HepG2 (cell line): Measurements from ENCODE around the gene MAFF. TPM values are rescaled to one million over a fixed set of nuclear protein-coding genes. Genes with fewer than 3 reads are reported as not detected.
A peak's percentile ranks its signal among the peaks of the same experiment; 100 is the strongest.

ENCODE experiments used
- ATAC-seq: fragments of 200-7000 bp; cut with Tn5 transposase; 3 replicates; pipeline ENCODE4 v1.9.1; 2020; ENCODE audit warnings: mild to moderate bottlenecking, moderate library complexity
- BruUV-seq: library from RNA; stranded (reverse); fragments of 400-500 nt; replicated peaks from 2 replicates; lab custom pipeline; 2021; lab: Mats Ljungman, UMichigan
- CTCF ChIA-PET: fragments of 300-600 bp; formaldehyde crosslinking; extraction: SDS; loops from one replicate; lab custom pipeline; 2021; ENCODE audit warnings: low total read pairs, inconsistent platforms, low intra/inter-chr PET ratio; lab: Yijun Ruan, JAX
- POLR2A ChIA-PET: fragments of 350-600 bp; sonication (Branson Sonifier 250); formaldehyde crosslinking; loops from one replicate; lab custom pipeline; 2020; ENCODE audit warnings: antibody characterized with exemption, inconsistent platforms; lab: Yijun Ruan, JAX
- DNase-seq: peaks from one replicate; pipeline ENCODE4 v3.0.0-alpha.2; 2015; ENCODE audit warnings: low spot score
- FAIRE-seq: peaks from 3 replicates; lab custom pipeline; 2011; peaks lifted over from hg19 to GRCh38; lab: Jason Lieb, UNC
- H2AFZ ChIP-seq: one replicate; pipeline ENCODE4 v1.6.1; 2011; ENCODE audit warnings: low read length, inconsistent platforms
- H3K27ac ChIP-seq: fragments of 300-600 bp; 3 replicates; pipeline ENCODE4 v1.8.0; 2011; ENCODE audit warnings: mixed run types, mild to moderate bottlenecking, mixed read lengths, low read length, inconsistent platforms; ENCODE audit not compliant: insufficient read depth; ENCODE audit errors: extremely low read length
- H3K27me3 ChIP-seq, 2 experiments: fragments of 200-600 bp in 1 of 2; 2 replicates in 1 of 2; 3 replicates in 1 of 2; pipeline versions ENCODE4 v1.6.0 to v1.8.0; 2011; ENCODE audit warnings: low read length in 2 of 2, mild to moderate bottlenecking in 2 of 2, moderate library complexity in 2 of 2, inconsistent platforms in 1 of 2; ENCODE audit not compliant: insufficient read depth in 2 of 2, control insufficient read depth in 1 of 2
- H3K36me3 ChIP-seq, 2 experiments: fragments of 200-600 bp in 1 of 2; replicated peaks in 1 of 2; 2 replicates in 1 of 2; 3 replicates in 1 of 2; pipeline versions ENCODE4 v1.5.1 to v1.8.0; 2011; ENCODE audit warnings: low read length in 2 of 2, inconsistent platforms in 1 of 2; ENCODE audit not compliant: insufficient read depth in 2 of 2, control insufficient read depth in 1 of 2
- H3K4me1 ChIP-seq: 2 replicates; pipeline ENCODE4 v1.5.1; 2012; ENCODE audit warnings: low read length, inconsistent platforms; ENCODE audit not compliant: insufficient read depth
- H3K4me2 ChIP-seq: 2 replicates; pipeline ENCODE4 v1.6.0; 2011; ENCODE audit warnings: low read depth, low read length, inconsistent platforms
- H3K4me3 ChIP-seq, 3 experiments: fragments of 200-600 bp in 1 of 3; sonication (generic), shearing (Covaris generic) in 1 of 3; replicated peaks in 1 of 3; 2 replicates each; pipeline ENCODE4 v1.5.1; 2011 to 2016; ENCODE audit warnings: low read length in 3 of 3, inconsistent platforms in 2 of 3, low read depth in 2 of 3, mild to moderate bottlenecking in 2 of 3, control low read depth in 1 of 3, mixed read lengths in 1 of 3; ENCODE audit not compliant: insufficient read depth in 1 of 3
- H3K79me2 ChIP-seq: one replicate; pipeline ENCODE4 v1.6.1; 2011; ENCODE audit warnings: low read length, inconsistent platforms; ENCODE audit not compliant: insufficient read depth
- H3K9ac ChIP-seq: 2 replicates; pipeline ENCODE4 v1.6.0; 2011; ENCODE audit warnings: mild to moderate bottlenecking, low read depth, low read length, inconsistent platforms; ENCODE audit not compliant: insufficient read depth
- H3K9me3 ChIP-seq: 2 replicates; pipeline ENCODE4 v1.5.1; 2012; ENCODE audit warnings: mild to moderate bottlenecking, low read length
- H4K20me1 ChIP-seq: 2 replicates; pipeline ENCODE4 v1.6.0; 2011; ENCODE audit warnings: inconsistent platforms, mild to moderate bottlenecking, low read length, moderate library complexity; ENCODE audit not compliant: insufficient read depth
- IKZF5 ChIP-seq: IDR thresholded peaks from 2 replicates; pipeline ENCODE4 v1.6.1; 2018; ENCODE audit warnings: missing genetic modification reagents, mild to moderate bottlenecking, missing compliant biosample characterization
- LBX2 ChIP-seq: sonication (generic); formaldehyde crosslinking; IDR thresholded peaks from 2 replicates; pipeline ENCODE4 v1.5.0; 2020; ENCODE audit warnings: missing genetic modification reagents, mild to moderate bottlenecking, borderline replicate concordance
- SIX1 ChIP-seq: sonication (generic); formaldehyde crosslinking; IDR thresholded peaks from 2 replicates; pipeline ENCODE4 v1.4.0; 2020; ENCODE audit warnings: missing genetic modification reagents, borderline replicate concordance
- ZC3H4 ChIP-seq: sonication (generic); formaldehyde crosslinking; IDR thresholded peaks from 2 replicates; pipeline ENCODE4 v1.4.0; 2020; ENCODE audit warnings: missing genetic modification reagents, borderline replicate concordance
- ZNF556 ChIP-seq: sonication (generic); formaldehyde crosslinking; IDR thresholded peaks from 2 replicates; pipeline ENCODE4 v1.4.0; 2020; ENCODE audit warnings: mild to moderate bottlenecking, missing genetic modification reagents, borderline replicate concordance
- ZZZ3 ChIP-seq: sonication (generic); formaldehyde crosslinking; IDR thresholded peaks from 2 replicates; pipeline ENCODE4 v1.4.0; 2020; ENCODE audit warnings: missing genetic modification reagents, mild to moderate bottlenecking, borderline replicate concordance
- WGBS: methylation state at CpG from one replicate; pipeline ENCODE4 v1.1.6; 2017; ENCODE audit warnings: low lambda C conversion rate; 5-methylcytosine and 5-hydroxymethylcytosine counted together
- in situ Hi-C: cut with HindIII; loops from 2 replicates; pipeline ENCODE4 v1.10.0; 2017; ENCODE audit warnings: low pct_unique_long_range_greater_than_20kb; ENCODE audit not compliant: extremely low pct_ligation_motif_present
- intact Hi-C: fragments of 100-400 bp; cut with micrococcal nuclease; formaldehyde crosslinking; loops from one replicate; pipeline ENCODE4 v1.10.0; 2022; ENCODE audit not compliant: unreplicated experiment
- polyA plus RNA-seq, 8 experiments: library from polyadenylated mRNA; depleted of rRNA in 3 of 8; stranded (reverse) in 7 of 8; unstranded in 1 of 8; fragments of >200 nt; fragmentation: Illumina TruSeq in 4 of 8; extraction: Trizol in 4 of 8; gene quantifications; 2 replicates each; pipeline versions ENCODE4 v1.2.1 to v1.2.3, GENCODE V29; 2011 to 2016; ENCODE audit warnings: low read depth in 4 of 8, missing spikeins in 1 of 8, mixed read lengths in 1 of 8; ENCODE audit not compliant: insufficient read depth in 1 of 8
- total RNA-seq, 5 experiments: library from RNA; depleted of rRNA; stranded (reverse); fragments of >200 nt; fragmentation: Illumina TruSeq; extraction: Trizol; gene quantifications; 2 replicates each; pipeline ENCODE4 v1.2.3, GENCODE V29; 2016; ENCODE audit warnings: low read depth in 1 of 5
- TF ChIP-seq, protein P1 (sequence below): IDR thresholded peaks from 2 replicates; pipeline ENCODE4 v1.6.1; 2016; ENCODE audit warnings: missing compliant biosample characterization, missing genetic modification reagents, borderline replicate concordance
- TF ChIP-seq, protein P2 (sequence below): sonication (generic); formaldehyde crosslinking; IDR thresholded peaks from 2 replicates; pipeline ENCODE4 v1.4.0; 2020; ENCODE audit warnings: missing genetic modification reagents, borderline replicate concordance

Gene MAFF
- total and polyA plus RNA-seq, 2 of the 13 experiments (the other 11 are each of a cell fraction or from before 2014, with no cell fraction given): 5.4 to 14.3 TPM

DNA sequence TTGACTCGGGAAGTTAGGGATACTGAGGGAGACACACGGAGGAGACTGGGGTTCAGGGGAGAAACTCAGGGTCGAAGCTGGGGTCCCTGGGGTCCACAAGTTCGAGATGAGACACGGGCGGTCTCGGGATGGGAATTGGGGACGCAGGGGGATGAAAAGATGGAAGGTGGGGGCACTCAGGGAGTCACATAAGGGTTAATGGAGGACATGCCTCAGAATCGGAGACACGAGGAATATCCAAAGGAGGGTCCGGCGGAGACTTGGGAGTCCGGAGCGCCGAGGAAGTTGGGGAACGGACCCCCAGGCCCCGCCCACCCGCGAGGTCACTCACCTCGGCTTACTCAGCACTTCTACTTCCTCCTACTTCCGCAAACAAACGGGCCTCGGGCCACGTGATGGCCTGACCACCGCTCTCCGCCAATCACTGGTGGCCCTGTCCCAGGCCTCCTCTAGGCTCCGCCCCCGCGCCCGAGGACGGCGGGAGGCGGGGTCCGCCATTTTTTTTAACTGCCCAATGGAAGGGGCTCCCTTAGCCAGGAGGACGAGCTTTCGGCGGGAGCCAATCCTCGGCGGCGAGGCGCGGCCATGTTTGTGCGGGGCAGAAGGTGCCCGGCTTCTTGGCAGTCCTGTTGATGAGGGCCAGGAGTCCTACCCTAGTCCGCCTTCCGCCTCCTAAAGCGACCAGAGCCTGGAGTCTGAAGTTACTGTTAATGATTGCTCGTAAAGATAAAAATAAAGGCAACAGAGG, 20.2 kb upstream of the MAFF start, which contains the start of gene PLA2G6 (continued):
- TF ChIP-seq LBX2 (CRISPR knock-in tag) (no peak), ZNF556 (no peak), IKZF5 (CRISPR knock-in tag) (0 out of 2 replicates have a peak, but pooled peaks have one; percentile 28)

DNA sequence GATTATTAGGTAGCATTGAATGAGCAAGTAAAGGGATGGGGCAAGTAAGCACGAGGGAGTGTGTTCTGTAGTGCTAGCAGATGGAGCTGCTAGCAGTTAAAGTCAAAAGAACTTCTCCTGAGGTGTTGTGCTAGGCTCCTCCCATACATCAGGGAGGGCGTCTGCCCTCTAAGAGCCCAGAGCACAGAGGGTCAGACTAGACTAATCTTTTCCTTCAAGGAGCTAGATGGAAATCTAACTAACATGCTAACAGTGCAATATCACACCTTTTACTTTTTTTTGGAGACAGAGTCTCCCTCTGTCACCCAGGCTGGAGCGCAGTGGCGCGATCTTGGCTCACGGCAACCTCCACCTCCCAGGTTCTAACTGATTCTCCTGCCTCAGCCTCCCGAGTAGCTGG, 17.0 kb upstream of the MAFF start:
- intact Hi-C loops: no loop called here
- H2AFZ ChIP-seq: no peak overlapping the region
- no peak for DNase-seq
- CTCF ChIA-PET: no interaction called here
- H3K4me1 ChIP-seq: peaks cover 49% of the 10 kb centered on the region
- H3K79me2 ChIP-seq: no peaks in the 10 kb centered on the region
- H4K20me1 ChIP-seq: no peaks in the 10 kb centered on the region
- no peaks in the 10 kb centered on the region; a peak in 1 of 5 replicates for H3K27me3 ChIP-seq
- H3K4me2 ChIP-seq: no peak overlapping the region
- in situ Hi-C loops: no loop called here
- no TSS peak for BruUV-seq
- H3K9me3 ChIP-seq: no peaks in the 10 kb centered on the region
- H3K27ac ChIP-seq: no peak overlapping the region
- 87% methylated on average over 7 of the region's 7 CpGs for WGBS
- no peak overlapping the region for H3K9ac ChIP-seq
- TF ChIP-seq SIX1 (CRISPR knock-in tag) (no peak), ZC3H4 (CRISPR knock-in tag) (no peak), ZZZ3 (CRISPR knock-in tag) (no peak)
- TF ChIP-seq, protein P1, sequence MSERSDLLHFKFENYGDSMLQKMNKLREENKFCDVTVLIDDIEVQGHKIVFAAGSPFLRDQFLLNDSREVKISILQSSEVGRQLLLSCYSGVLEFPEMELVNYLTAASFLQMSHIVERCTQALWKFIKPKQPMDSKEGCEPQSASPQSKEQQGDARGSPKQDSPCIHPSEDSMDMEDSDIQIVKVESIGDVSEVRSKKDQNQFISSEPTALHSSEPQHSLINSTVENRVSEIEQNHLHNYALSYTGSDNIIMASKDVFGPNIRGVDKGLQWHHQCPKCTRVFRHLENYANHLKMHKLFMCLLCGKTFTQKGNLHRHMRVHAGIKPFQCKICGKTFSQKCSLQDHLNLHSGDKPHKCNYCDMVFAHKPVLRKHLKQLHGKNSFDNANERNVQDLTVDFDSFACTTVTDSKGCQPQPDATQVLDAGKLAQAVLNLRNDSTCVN (CRISPR knock-in tag): no peak
- TF ChIP-seq, protein P2, sequence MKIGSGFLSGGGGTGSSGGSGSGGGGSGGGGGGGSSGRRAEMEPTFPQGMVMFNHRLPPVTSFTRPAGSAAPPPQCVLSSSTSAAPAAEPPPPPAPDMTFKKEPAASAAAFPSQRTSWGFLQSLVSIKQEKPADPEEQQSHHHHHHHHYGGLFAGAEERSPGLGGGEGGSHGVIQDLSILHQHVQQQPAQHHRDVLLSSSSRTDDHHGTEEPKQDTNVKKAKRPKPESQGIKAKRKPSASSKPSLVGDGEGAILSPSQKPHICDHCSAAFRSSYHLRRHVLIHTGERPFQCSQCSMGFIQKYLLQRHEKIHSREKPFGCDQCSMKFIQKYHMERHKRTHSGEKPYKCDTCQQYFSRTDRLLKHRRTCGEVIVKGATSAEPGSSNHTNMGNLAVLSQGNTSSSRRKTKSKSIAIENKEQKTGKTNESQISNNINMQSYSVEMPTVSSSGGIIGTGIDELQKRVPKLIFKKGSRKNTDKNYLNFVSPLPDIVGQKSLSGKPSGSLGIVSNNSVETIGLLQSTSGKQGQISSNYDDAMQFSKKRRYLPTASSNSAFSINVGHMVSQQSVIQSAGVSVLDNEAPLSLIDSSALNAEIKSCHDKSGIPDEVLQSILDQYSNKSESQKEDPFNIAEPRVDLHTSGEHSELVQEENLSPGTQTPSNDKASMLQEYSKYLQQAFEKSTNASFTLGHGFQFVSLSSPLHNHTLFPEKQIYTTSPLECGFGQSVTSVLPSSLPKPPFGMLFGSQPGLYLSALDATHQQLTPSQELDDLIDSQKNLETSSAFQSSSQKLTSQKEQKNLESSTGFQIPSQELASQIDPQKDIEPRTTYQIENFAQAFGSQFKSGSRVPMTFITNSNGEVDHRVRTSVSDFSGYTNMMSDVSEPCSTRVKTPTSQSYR: no peak
- POLR2A ChIA-PET: interaction anchor here (2.7 kb wide), 1 partner anchor 74 kb away, joined by 10 read pairs; the partner anchor contains the start of gene BAIAP2L2
- H3K36me3 ChIP-seq: no peaks in the 10 kb centered on the region
- no peak for ATAC-seq
- no peak for FAIRE-seq
- no peak overlapping the region for H3K4me3 ChIP-seq
